ENCODE data around the gene TTI1. TPM values are rescaled to one million over a fixed set of nuclear protein-coding genes. Genes with fewer than 3 reads are reported as not detected.

TTI1 gene
- total RNA-seq, 1 experiment from 2014 or later = 54.0 TPM

GRCh38 chr20:37973059-37973910 is 60.0 kb downstream of the TTI1 start:
- CTCF ChIA-PET = interaction anchor here (0.7 kb wide), 1 partner anchor 135 kb away, joined by 5 read pairs; no protein-coding TSS in a partner anchor
- intact Hi-C loops (cut with micrococcal nuclease; ENCODE audit: unreplicated experiment) = no loop called here
- H3K27ac Mint-ChIP-seq (ENCODE audit: unreplicated experiment) = no peak overlapping the region
- no TSS peak for BruUV-seq (replicated peaks)
- TF ChIP-seq, protein P1, sequence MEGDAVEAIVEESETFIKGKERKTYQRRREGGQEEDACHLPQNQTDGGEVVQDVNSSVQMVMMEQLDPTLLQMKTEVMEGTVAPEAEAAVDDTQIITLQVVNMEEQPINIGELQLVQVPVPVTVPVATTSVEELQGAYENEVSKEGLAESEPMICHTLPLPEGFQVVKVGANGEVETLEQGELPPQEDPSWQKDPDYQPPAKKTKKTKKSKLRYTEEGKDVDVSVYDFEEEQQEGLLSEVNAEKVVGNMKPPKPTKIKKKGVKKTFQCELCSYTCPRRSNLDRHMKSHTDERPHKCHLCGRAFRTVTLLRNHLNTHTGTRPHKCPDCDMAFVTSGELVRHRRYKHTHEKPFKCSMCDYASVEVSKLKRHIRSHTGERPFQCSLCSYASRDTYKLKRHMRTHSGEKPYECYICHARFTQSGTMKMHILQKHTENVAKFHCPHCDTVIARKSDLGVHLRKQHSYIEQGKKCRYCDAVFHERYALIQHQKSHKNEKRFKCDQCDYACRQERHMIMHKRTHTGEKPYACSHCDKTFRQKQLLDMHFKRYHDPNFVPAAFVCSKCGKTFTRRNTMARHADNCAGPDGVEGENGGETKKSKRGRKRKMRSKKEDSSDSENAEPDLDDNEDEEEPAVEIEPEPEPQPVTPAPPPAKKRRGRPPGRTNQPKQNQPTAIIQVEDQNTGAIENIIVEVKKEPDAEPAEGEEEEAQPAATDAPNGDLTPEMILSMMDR (IDR thresholded peaks at IDR 0.05; ENCODE audit: unreplicated experiment) = no peak
- H3K4me1 Mint-ChIP-seq (ENCODE audit: low read depth, unreplicated experiment) = no peaks in the 10 kb centered on the region
- no peaks in the 10 kb centered on the region for H3K36me3 Mint-ChIP-seq (ENCODE audit: insufficient read depth, unreplicated experiment)
- no peak overlapping the region for H3K4me3 Mint-ChIP-seq (ENCODE audit: low read depth, unreplicated experiment)
- no peaks in the 10 kb centered on the region for H3K27me3 Mint-ChIP-seq (ENCODE audit: unreplicated experiment)
- no peak for DNase-seq
- peaks cover 2% of the 10 kb centered on the region for H3K9me3 Mint-ChIP-seq (ENCODE audit: low read depth, unreplicated experiment)

GRCh38 chr20:37972256-37973058 is 60.8 kb downstream of the TTI1 start:
- no TSS peak for BruUV-seq (replicated peaks)
- no peak overlapping the region for H3K27ac Mint-ChIP-seq (ENCODE audit: unreplicated experiment)
- no peak overlapping the region for H3K4me3 Mint-ChIP-seq (ENCODE audit: low read depth, unreplicated experiment)
- peaks cover 2% of the 10 kb centered on the region for H3K9me3 Mint-ChIP-seq (ENCODE audit: low read depth, unreplicated experiment)
- CTCF ChIA-PET = no interaction called here
- H3K4me1 Mint-ChIP-seq (ENCODE audit: low read depth, unreplicated experiment) = no peaks in the 10 kb centered on the region
- no peaks in the 10 kb centered on the region for H3K36me3 Mint-ChIP-seq (ENCODE audit: insufficient read depth, unreplicated experiment)
- DNase-seq = no peak
- intact Hi-C loops (cut with micrococcal nuclease; ENCODE audit: unreplicated experiment) = no loop called here
- TF ChIP-seq, protein P1 (IDR thresholded peaks at IDR 0.05; ENCODE audit: unreplicated experiment) = no peak
- H3K27me3 Mint-ChIP-seq (ENCODE audit: unreplicated experiment) = no peaks in the 10 kb centered on the region

DNA sequence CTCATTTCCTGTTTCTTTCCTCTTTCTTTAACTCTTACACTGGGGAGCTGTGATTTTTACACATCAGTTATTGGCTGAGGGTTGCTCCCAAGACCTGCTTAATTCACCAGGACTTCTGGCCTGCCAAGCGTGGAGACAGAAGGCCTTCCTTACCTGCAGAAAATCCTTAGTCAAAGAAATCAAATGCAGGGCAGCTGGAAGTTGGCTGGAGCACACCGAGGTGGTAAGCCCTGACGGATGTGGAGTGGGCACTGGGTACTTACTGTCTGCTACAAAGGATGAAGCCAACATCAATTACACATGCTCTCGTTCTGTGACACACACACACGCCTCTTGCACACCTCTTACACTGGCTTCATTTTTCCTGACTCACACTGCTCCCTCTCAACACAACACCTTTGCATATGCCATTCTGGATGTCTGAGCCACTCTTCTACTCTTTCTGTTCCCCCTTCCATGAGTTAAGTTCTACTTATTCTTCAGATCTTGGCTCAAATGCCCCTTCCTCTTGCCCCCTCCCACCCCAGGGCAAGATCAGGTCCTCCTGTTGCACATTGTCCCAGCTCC is 61.6 kb downstream of the TTI1 start:
- BruUV-seq (replicated peaks) = no TSS peak

GRCh38 chr20:37970856-37971245 is 62.4 kb downstream of the TTI1 start:
- peaks cover 14% of the 10 kb centered on the region for H3K27me3 Mint-ChIP-seq (ENCODE audit: unreplicated experiment)
- no TSS peak for BruUV-seq (replicated peaks)
- intact Hi-C loops (cut with micrococcal nuclease; ENCODE audit: unreplicated experiment) = no loop called here
- H3K27ac Mint-ChIP-seq (ENCODE audit: unreplicated experiment) = no peak overlapping the region
- CTCF ChIA-PET = interaction anchor here (1.1 kb wide), 1 partner anchor 299 kb away, joined by 3 read pairs; no protein-coding TSS in a partner anchor
- H3K9me3 Mint-ChIP-seq (ENCODE audit: low read depth, unreplicated experiment) = peaks cover 6% of the 10 kb centered on the region
- no peaks in the 10 kb centered on the region for H3K4me1 Mint-ChIP-seq (ENCODE audit: low read depth, unreplicated experiment)
- no peaks in the 10 kb centered on the region for H3K36me3 Mint-ChIP-seq (ENCODE audit: insufficient read depth, unreplicated experiment)
- DNase-seq = no peak
- H3K4me3 Mint-ChIP-seq (ENCODE audit: low read depth, unreplicated experiment) = no peak overlapping the region
- TF ChIP-seq, protein P1 (IDR thresholded peaks at IDR 0.05; ENCODE audit: unreplicated experiment) = no peak

More for the DNA sequence above, 61.6 kb downstream of the TTI1 start:
- no peaks in the 10 kb centered on the region for H3K36me3 Mint-ChIP-seq (ENCODE audit: insufficient read depth, unreplicated experiment)
- TF ChIP-seq, protein P1 (IDR thresholded peaks at IDR 0.05; ENCODE audit: unreplicated experiment) = no peak
- DNase-seq = no peak
- H3K4me3 Mint-ChIP-seq (ENCODE audit: low read depth, unreplicated experiment) = no peak overlapping the region
- peaks cover 8% of the 10 kb centered on the region for H3K27me3 Mint-ChIP-seq (ENCODE audit: unreplicated experiment)
- H3K27ac Mint-ChIP-seq (ENCODE audit: unreplicated experiment) = no peak overlapping the region
- intact Hi-C loops (cut with micrococcal nuclease; ENCODE audit: unreplicated experiment) = no loop called here
- H3K4me1 Mint-ChIP-seq (ENCODE audit: low read depth, unreplicated experiment) = no peaks in the 10 kb centered on the region
- peaks cover 2% of the 10 kb centered on the region for H3K9me3 Mint-ChIP-seq (ENCODE audit: low read depth, unreplicated experiment)
- CTCF ChIA-PET = interaction anchor here (1.1 kb wide), 1 partner anchor 300 kb away, joined by 3 read pairs; no protein-coding TSS in a partner anchor
